ENCODE measurements around the gene POLR2C. TPM values are rescaled to one million over a fixed set of nuclear protein-coding genes. Genes with fewer than 3 reads are reported as not detected.

POLR2C gene
- total RNA-seq, 1 experiment from 2014 or later, result 110 TPM

DNA sequence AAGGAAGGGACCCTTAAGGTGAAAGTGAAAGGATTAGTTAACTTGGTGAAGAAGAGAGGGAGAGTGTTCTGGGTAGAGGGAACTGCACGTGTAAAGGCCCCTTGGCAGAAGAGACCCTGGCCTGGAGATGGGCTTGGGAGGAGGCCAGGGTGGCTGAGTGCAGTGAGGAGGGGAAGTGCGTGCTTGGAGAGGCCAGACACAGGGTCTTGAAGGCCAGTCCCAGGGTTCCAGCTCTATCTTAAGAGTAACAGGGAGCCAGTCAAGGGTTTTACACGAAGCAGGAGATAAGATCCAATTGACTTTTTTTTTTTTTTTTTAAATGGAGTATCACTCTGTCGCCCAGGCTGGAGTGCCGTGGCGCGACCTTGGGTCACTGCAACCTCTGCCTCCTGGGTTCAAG lies 39.0 kb downstream of the POLR2C start:
- BruUV-seq (replicated peaks), result no TSS peak
- no peak overlapping the region for H3K4me3 ChIP-seq (ENCODE audit: low read depth, low read length, poor library complexity, severe bottlenecking)
- CTCF ChIA-PET, result no interaction called here

GRCh38 chr16:57502048-57502775 lies 39.7 kb downstream of the POLR2C start:
- POLR2A ChIA-PET (ENCODE audit: low non-redundant PET), result no interaction called here
- BruUV-seq (replicated peaks), result no TSS peak
- Histone ChIP-seq H3K36me3 (ENCODE audit: insufficient read depth, low read length, poor library complexity, severe bottlenecking) (no peaks in the 10 kb centered on the region), H3K27ac (ENCODE audit: low read depth, low read length, poor library complexity, severe bottlenecking) (no peak overlapping the region), H3K4me1 (ENCODE audit: insufficient read depth, low read length, poor library complexity, severe bottlenecking) (no peaks in the 10 kb centered on the region), H3K4me3 (ENCODE audit: low read depth, low read length, poor library complexity, severe bottlenecking) (no peak overlapping the region), H3K9me3 (ENCODE audit: low read depth, low read length, poor library complexity, severe bottlenecking) (no peaks in the 10 kb centered on the region), H3K27me3 (replicated peaks; ENCODE audit: insufficient read depth, low read depth, low read length, poor library complexity) (no peaks in the 10 kb centered on the region)
- DNase-seq (ENCODE audit: low spot score), result no peak
- TF ChIP-seq EZH2 (IDR thresholded peaks at IDR 0.05; ENCODE audit: borderline replicate concordance, low read depth, low read length, poor library complexity, severe bottlenecking) (no peak), CTCF (conservative IDR thresholded peaks at IDR 0.05; ENCODE audit: low read depth, low read length) (no peak)
- intact Hi-C loops (cut with micrococcal nuclease; ENCODE audit: unreplicated experiment), result no loop called here
- CTCF ChIA-PET, result no interaction called here

More for the DNA sequence above, 39.0 kb downstream of the POLR2C start:
- no peaks in the 10 kb centered on the region for H3K9me3 ChIP-seq (ENCODE audit: low read depth, low read length, poor library complexity, severe bottlenecking)
- no peaks in the 10 kb centered on the region for H3K27me3 ChIP-seq (replicated peaks; ENCODE audit: insufficient read depth, low read depth, low read length, poor library complexity)
- DNase-seq (ENCODE audit: low spot score), result no peak
- no peak overlapping the region for H3K27ac ChIP-seq (ENCODE audit: low read depth, low read length, poor library complexity, severe bottlenecking)
- intact Hi-C loops (cut with micrococcal nuclease; ENCODE audit: unreplicated experiment), result no loop called here
- H3K4me1 ChIP-seq (ENCODE audit: insufficient read depth, low read length, poor library complexity, severe bottlenecking), result no peaks in the 10 kb centered on the region
- TF ChIP-seq EZH2 (IDR thresholded peaks at IDR 0.05; ENCODE audit: borderline replicate concordance, low read depth, low read length, poor library complexity, severe bottlenecking) (no peak), CTCF (conservative IDR thresholded peaks at IDR 0.05; ENCODE audit: low read depth, low read length) (no peak)
- POLR2A ChIA-PET (ENCODE audit: low non-redundant PET), result no interaction called here
- H3K36me3 ChIP-seq (ENCODE audit: insufficient read depth, low read length, poor library complexity, severe bottlenecking), result no peaks in the 10 kb centered on the region

- no peaks in the 10 kb centered on the region for H3K36me3 ChIP-seq (ENCODE audit: insufficient read depth, low read length, poor library complexity, severe bottlenecking)
- ChIA-PET POLR2A (ENCODE audit: low non-redundant PET) (no interaction called here), CTCF (no interaction called here)
- H3K4me3 ChIP-seq (ENCODE audit: low read depth, low read length, poor library complexity, severe bottlenecking), result no peak overlapping the region
- H3K27ac ChIP-seq (ENCODE audit: low read depth, low read length, poor library complexity, severe bottlenecking), result no peak overlapping the region
- H3K27me3 ChIP-seq (replicated peaks; ENCODE audit: insufficient read depth, low read depth, low read length, poor library complexity), result no peaks in the 10 kb centered on the region
- H3K9me3 ChIP-seq (ENCODE audit: low read depth, low read length, poor library complexity, severe bottlenecking), result no peaks in the 10 kb centered on the region
- DNase-seq (ENCODE audit: low spot score), result no peak
- intact Hi-C loops (cut with micrococcal nuclease; ENCODE audit: unreplicated experiment), result no loop called here
- TF ChIP-seq CTCF (conservative IDR thresholded peaks at IDR 0.05; ENCODE audit: low read depth, low read length) (no peak), EZH2 (IDR thresholded peaks at IDR 0.05; ENCODE audit: borderline replicate concordance, low read depth, low read length, poor library complexity, severe bottlenecking) (no peak)
- no peaks in the 10 kb centered on the region for H3K4me1 ChIP-seq (ENCODE audit: insufficient read depth, low read length, poor library complexity, severe bottlenecking)
- BruUV-seq (replicated peaks), result no TSS peak
Observed at GRCh38 chr16:57503366-57503765, 40.9 kb downstream of the POLR2C start.

Measured in A673 (cell line).